Raji (cell line): Measurements from ENCODE around the gene C11orf54.

Source experiments
- POLR2A ChIP-seq: IDR thresholded peaks from 2 replicates; pipeline ENCODE4 v1.6.1; 2011; ENCODE audit warnings: low read depth, low read length, control low read depth; ENCODE audit not compliant: insufficient read depth

Gene C11orf54

DNA sequence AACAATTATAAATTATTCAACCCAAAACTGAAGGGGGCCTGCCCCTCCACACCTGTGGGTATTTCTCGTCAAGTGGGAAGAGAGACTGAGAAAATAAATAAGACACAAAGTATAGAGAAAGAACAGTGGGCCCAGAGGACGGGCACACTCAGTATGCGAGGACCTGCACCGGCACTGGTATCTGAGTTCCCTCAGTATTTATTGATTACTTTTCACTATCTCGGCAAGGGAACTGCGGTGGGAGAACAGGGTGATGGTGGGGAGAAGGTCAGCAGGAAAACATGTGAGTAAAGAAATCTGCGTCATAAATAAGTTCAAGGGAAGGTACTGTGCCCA is 3.2 kb downstream of the C11orf54 start:
- no peak for TF ChIP-seq POLR2A

GRCh38 chr11:93746101-93746500 is 4.6 kb downstream of the C11orf54 start:
- TF ChIP-seq POLR2A: no peak

DNA sequence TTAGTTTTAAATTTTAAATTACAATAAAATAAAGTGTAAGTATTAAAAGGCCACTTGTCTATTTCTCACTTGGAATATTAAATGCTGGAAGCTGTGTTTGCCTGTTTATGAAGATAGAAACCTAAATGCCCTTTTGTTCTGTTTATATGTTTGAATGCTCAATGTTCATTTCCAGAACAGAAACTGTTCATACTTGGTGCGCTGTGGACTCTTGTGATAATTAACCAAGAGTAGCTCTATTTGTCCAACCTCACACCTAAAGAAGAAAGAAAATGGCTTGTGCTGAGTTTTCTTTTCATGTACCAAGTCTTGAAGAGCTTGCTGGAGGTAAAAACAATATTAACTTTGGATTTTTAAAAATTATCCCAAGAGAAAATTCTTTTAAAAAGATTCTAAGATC is 5.7 kb downstream of the C11orf54 start:
- no peak for TF ChIP-seq POLR2A

DNA sequence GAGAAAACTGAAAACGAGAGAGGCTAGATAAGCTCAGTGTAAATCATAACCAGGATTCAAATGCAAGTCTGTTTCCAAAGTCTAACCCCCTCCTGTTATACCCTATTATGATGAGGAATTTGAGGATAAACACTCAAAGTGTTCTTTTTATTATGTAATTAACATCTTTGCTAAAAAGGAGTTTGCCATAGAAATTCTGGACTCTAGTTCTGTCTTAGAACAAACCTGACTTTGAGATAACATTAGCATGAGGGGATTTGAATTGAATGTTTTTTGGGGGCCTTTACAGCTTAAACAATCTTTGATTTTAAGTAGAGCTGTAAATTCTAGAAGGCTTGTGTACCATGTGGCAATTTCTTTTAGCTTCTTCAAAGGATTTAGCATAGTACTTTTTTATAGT is 9.5 kb downstream of the C11orf54 start:
- TF ChIP-seq POLR2A: no peak

DNA sequence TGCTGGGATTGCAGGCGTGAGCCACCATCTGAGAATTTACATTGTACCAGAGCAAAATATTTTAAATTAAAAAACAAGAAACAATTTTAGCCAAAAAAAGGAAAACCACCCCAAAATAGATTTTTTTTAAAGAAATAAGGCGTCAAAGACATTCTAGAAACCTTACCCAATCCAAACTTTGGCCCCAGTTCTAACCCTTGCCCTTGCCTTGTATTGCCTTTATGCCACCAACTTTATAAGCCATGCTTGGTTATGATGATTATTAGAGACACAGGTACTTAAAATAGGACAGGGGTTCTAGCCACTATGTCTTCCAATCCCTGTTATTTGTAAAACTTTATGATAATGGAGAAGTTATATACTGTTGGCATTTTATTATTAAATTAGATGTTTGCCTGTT is 11.8 kb downstream of the C11orf54 start:
- TF ChIP-seq POLR2A: no peak

DNA sequence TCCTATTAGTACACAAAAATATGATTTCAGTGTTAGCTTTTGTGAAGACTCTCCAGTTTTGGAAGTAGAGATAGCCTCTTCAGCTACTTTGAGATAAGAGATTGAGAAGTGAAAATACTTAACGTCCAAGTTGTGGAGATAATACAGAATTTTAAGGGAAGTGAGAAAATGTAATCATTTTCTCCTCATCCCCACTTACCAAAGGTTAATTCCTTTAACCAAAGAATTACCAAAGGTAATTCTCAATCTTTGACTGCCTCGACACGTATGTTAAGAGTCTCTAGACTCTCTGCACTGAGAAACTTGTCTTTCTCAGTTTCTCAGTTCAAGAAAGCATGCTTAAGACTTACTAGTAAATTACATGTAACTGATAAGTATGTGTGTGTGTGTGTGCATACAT is 15.3 kb downstream of the C11orf54 start:
- TF ChIP-seq POLR2A: no peak

- no peak for TF ChIP-seq POLR2A
These were observed 15.8 kb downstream of the C11orf54 start for GRCh38 chr11:93757301-93757700.

- TF ChIP-seq POLR2A: no peak
These were observed 16.7 kb downstream of the C11orf54 start for GRCh38 chr11:93757924-93758865.

- no peak for TF ChIP-seq POLR2A
These were observed 20.4 kb downstream of the C11orf54 start for GRCh38 chr11:93761910-93762309.

DNA sequence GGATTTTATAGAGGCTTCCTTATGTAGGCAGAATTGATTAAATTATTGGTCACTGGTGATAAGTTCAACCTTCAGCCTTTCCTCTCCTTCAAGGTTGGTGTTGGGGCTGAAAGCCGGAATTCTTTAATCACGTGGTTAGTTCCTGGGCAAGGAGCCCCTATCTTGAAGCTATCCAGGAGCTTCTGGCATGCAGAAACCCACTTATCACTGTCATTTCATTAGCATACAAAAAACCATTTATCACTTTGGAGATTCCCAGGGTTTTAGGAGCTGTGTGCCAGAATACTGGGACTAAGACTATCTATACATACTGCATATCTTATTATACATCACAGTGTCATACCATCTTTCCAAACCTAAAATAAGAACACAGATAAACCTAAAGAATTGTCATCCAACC is 24.1 kb downstream of the C11orf54 start:
- TF ChIP-seq POLR2A: no peak

GRCh38 chr11:93766504-93766903 is 25.0 kb downstream of the C11orf54 start:
- no peak for TF ChIP-seq POLR2A

- no peak for TF ChIP-seq POLR2A
These were observed 25.5 kb downstream of the C11orf54 start for GRCh38 chr11:93767018-93767417.

- no peak for TF ChIP-seq POLR2A
These were observed 28.7 kb downstream of the C11orf54 start for GRCh38 chr11:93770160-93770559.

- TF ChIP-seq POLR2A: no peak
These were observed 30.7 kb downstream of the C11orf54 start for GRCh38 chr11:93772123-93772522.

DNA sequence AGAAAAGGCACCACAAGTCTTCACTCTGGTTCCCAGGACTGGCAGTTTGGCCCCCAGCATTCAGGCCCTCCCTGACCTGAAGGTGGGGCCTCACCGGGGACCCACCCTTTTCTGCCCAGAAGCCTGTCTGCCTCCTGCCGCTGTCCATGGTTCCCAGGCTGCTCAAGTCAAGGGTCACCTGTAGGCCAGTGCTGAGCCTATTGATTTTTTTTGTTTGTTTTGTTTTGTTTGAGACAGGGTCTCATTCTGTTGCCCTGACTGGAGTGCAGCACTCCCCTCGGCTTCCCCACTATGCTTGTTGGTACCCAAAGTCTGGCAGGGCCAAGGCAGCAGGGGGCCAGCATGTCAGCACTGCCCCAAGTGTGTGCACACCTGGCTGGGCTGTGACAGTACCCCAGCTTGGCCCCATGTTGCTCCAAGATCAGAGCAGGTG is 31.6 kb downstream of the C11orf54 start:
- no peak for TF ChIP-seq POLR2A

GRCh38 chr11:93773601-93774200 is 32.2 kb downstream of the C11orf54 start:
- no peak for TF ChIP-seq POLR2A
